ENCODE results near the gene MEGF11. TPM values are rescaled to one million over a fixed set of nuclear protein-coding genes. Genes with fewer than 3 reads are reported as not detected.

Gene MEGF11
- total RNA-seq, 1 donor from 2014 or later: 0.06 TPM

- H3K79me2 ChIP-seq (ENCODE audit: low read depth): no peaks in the 10 kb centered on the region
- H3K4me3 Mint-ChIP-seq: no peak overlapping the region
- TF ChIP-seq CTCF (IDR thresholded peaks at IDR 0.05): no peak
- TF ChIP-seq EZH2 (IDR thresholded peaks at IDR 0.05): no peak
- no peak for TF ChIP-seq EZH2phosphoT487 (IDR thresholded peaks at IDR 0.05)
- H3K9ac ChIP-seq: no peak overlapping the region
- H3K36me3 ChIP-seq: no peaks in the 10 kb centered on the region
- H3K9me3 Mint-ChIP-seq: no peaks in the 10 kb centered on the region
- H3K9me3 ChIP-seq (ENCODE audit: low read depth): no peaks in the 10 kb centered on the region
- H3K4me1 ChIP-seq: peaks cover 29% of the 10 kb centered on the region
- H2AFZ ChIP-seq (replicated peaks): no peak overlapping the region
- no peak overlapping the region for H3K27ac Mint-ChIP-seq
- peaks cover 8% of the 10 kb centered on the region for H3K27me3 Mint-ChIP-seq (ENCODE audit: insufficient read depth, low read depth)
- H3K4me2 ChIP-seq: no peak overlapping the region
- DNase-seq (ENCODE audit: low spot score): no peak
- H3K36me3 Mint-ChIP-seq: no peaks in the 10 kb centered on the region
- peaks cover 3% of the 10 kb centered on the region for H3F3A ChIP-seq (ENCODE audit: low read depth)
- H3K4me3 ChIP-seq: no peak overlapping the region
- peaks cover 32% of the 10 kb centered on the region for H3K4me1 Mint-ChIP-seq
- H3K27ac ChIP-seq: no peak overlapping the region
- H4K20me1 ChIP-seq (ENCODE audit: low read depth): no peaks in the 10 kb centered on the region
- no peaks in the 10 kb centered on the region for H3K27me3 ChIP-seq
Observed at GRCh38 chr15:66044837-66045236, 208.7 kb downstream of the MEGF11 start.

DNA sequence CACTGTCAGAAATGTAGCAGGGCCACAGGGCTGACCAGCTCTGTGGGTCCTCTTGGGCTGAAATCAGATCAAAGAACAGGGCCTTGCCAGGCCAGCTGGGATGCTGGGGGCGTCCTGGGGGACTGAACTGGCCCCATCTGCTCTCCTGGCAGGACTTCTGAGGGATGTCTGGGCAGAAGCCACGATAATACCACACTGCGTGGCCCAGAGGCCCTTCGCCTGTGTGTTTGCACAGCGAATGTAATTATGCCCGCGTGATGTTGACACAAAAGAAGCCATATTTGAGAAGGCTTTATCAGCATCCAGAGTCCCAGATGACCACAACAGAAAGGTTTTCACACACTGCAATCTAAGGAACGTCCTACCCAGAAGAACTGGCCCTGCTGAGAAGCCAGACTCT is 210.3 kb downstream of the MEGF11 start:
- H3K4me2 ChIP-seq: no peak overlapping the region

GRCh38 chr15:66042624-66043023 is 210.9 kb downstream of the MEGF11 start:
- H3K9me3 ChIP-seq (ENCODE audit: low read depth): no peaks in the 10 kb centered on the region
- Mint-ChIP-seq H3K27me3 (ENCODE audit: insufficient read depth, low read depth) (peaks cover 3% of the 10 kb centered on the region), H3K27ac (peak overlapping the region; percentile 54), H3K9me3 (no peaks in the 10 kb centered on the region), H3K4me1 (peaks cover 41% of the 10 kb centered on the region), H3K4me3 (no peak overlapping the region), H3K36me3 (no peaks in the 10 kb centered on the region)
- H3K36me3 ChIP-seq: no peaks in the 10 kb centered on the region
- peak overlapping the region; percentile 42 for H2AFZ ChIP-seq (replicated peaks)
- H4K20me1 ChIP-seq (ENCODE audit: low read depth): no peaks in the 10 kb centered on the region
- no peak for DNase-seq (ENCODE audit: low spot score)
- no peaks in the 10 kb centered on the region for H3K27me3 ChIP-seq
- H3K4me1 ChIP-seq: peaks cover 22% of the 10 kb centered on the region
- H3K4me3 ChIP-seq: no peak overlapping the region
- peaks cover 6% of the 10 kb centered on the region for H3F3A ChIP-seq (ENCODE audit: low read depth)
- no peaks in the 10 kb centered on the region for H3K79me2 ChIP-seq (ENCODE audit: low read depth)
- no peak overlapping the region for H3K4me2 ChIP-seq
- no peak overlapping the region for H3K9ac ChIP-seq
- no peak for TF ChIP-seq EZH2 (IDR thresholded peaks at IDR 0.05)
- no peak for TF ChIP-seq EZH2phosphoT487 (IDR thresholded peaks at IDR 0.05)
- no peak overlapping the region for H3K27ac ChIP-seq

More for the DNA sequence above, 210.3 kb downstream of the MEGF11 start:
- H3K4me1 Mint-ChIP-seq: peaks cover 42% of the 10 kb centered on the region
- Histone ChIP-seq H3K9me3 (ENCODE audit: low read depth) (no peaks in the 10 kb centered on the region), H3K9ac (no peak overlapping the region), H3K79me2 (ENCODE audit: low read depth) (no peaks in the 10 kb centered on the region), H3K4me1 (peaks cover 26% of the 10 kb centered on the region), H3K4me3 (no peak overlapping the region), H4K20me1 (ENCODE audit: low read depth) (no peaks in the 10 kb centered on the region), H3K36me3 (no peaks in the 10 kb centered on the region), H3K27ac (no peak overlapping the region), H3F3A (ENCODE audit: low read depth) (peaks cover 6% of the 10 kb centered on the region), H2AFZ (replicated peaks) (no peak overlapping the region), H3K27me3 (no peaks in the 10 kb centered on the region)
- no peaks in the 10 kb centered on the region for H3K36me3 Mint-ChIP-seq
- no peak overlapping the region for H3K27ac Mint-ChIP-seq
- H3K9me3 Mint-ChIP-seq: no peaks in the 10 kb centered on the region
- H3K27me3 Mint-ChIP-seq (ENCODE audit: insufficient read depth, low read depth): peaks cover 3% of the 10 kb centered on the region
- no peak for TF ChIP-seq CTCF (IDR thresholded peaks at IDR 0.05)
- no peak for TF ChIP-seq EZH2phosphoT487 (IDR thresholded peaks at IDR 0.05)
- TF ChIP-seq EZH2 (IDR thresholded peaks at IDR 0.05): no peak
- no peak overlapping the region for H3K4me3 Mint-ChIP-seq
- no peak for DNase-seq (ENCODE audit: low spot score)

- no peak overlapping the region for H3K9ac ChIP-seq
- no peaks in the 10 kb centered on the region for H3K27me3 Mint-ChIP-seq (ENCODE audit: insufficient read depth, low read depth)
- H3K9me3 ChIP-seq (ENCODE audit: low read depth): no peaks in the 10 kb centered on the region
- H3K27ac Mint-ChIP-seq: no peak overlapping the region
- H3K4me3 Mint-ChIP-seq: no peak overlapping the region
- H3K4me2 ChIP-seq: no peak overlapping the region
- H3K79me2 ChIP-seq (ENCODE audit: low read depth): no peaks in the 10 kb centered on the region
- no peak for DNase-seq (ENCODE audit: low spot score)
- H4K20me1 ChIP-seq (ENCODE audit: low read depth): no peaks in the 10 kb centered on the region
- peaks cover 9% of the 10 kb centered on the region for H3K4me1 ChIP-seq
- H3K27ac ChIP-seq: no peak overlapping the region
- H2AFZ ChIP-seq (replicated peaks): no peak overlapping the region
- H3K36me3 Mint-ChIP-seq: no peaks in the 10 kb centered on the region
- peaks cover 33% of the 10 kb centered on the region for H3K4me1 Mint-ChIP-seq
- no peaks in the 10 kb centered on the region for H3K27me3 ChIP-seq
- H3K9me3 Mint-ChIP-seq: no peaks in the 10 kb centered on the region
- H3F3A ChIP-seq (ENCODE audit: low read depth): peaks cover 6% of the 10 kb centered on the region
- H3K36me3 ChIP-seq: no peaks in the 10 kb centered on the region
- no peak overlapping the region for H3K4me3 ChIP-seq
- TF ChIP-seq EZH2phosphoT487 (IDR thresholded peaks at IDR 0.05) (no peak), CTCF (IDR thresholded peaks at IDR 0.05) (no peak), EZH2 (IDR thresholded peaks at IDR 0.05) (no peak)
Observed at GRCh38 chr15:66041276-66041675, 212.3 kb downstream of the MEGF11 start.

Measured in neural progenitor cell (in vitro differentiated cells).